HS-27A (cell line): ENCODE measurements around the gene NXN.
"Not testable (repeated sequence)": the region's sequence is repeated elsewhere in the genome, so short reads cannot be mapped to it uniquely, and the experiment has no call there.

Source experiments
- DNase-seq: peaks from one replicate; pipeline ENCODE4 v3.0.0-alpha.2; 2012; ENCODE audit warnings: low read depth, missing footprints

NXN gene

GRCh38 chr17:917941-918740 lies 61.4 kb downstream of the NXN start:
- DNase-seq: no peak

GRCh38 chr17:917391-917811 lies 62.2 kb downstream of the NXN start:
- DNase-seq: no peak

- no peak for DNase-seq
Observed at GRCh38 chr17:916315-916714, 63.3 kb downstream of the NXN start.

- DNase-seq: no peak
Observed at GRCh38 chr17:915538-916201, 63.9 kb downstream of the NXN start.

- no peak for DNase-seq
Observed at GRCh38 chr17:914561-914960, 65.0 kb downstream of the NXN start.

- DNase-seq: no peak
Observed at GRCh38 chr17:913207-913606, 66.4 kb downstream of the NXN start.

- no peak for DNase-seq
Observed at GRCh38 chr17:909642-910323, 69.8 kb downstream of the NXN start.

- DNase-seq: no peak
Observed at GRCh38 chr17:907725-908124, 71.9 kb downstream of the NXN start.

- DNase-seq: not testable (repeated sequence)
Observed at GRCh38 chr17:905708-906107, 73.9 kb downstream of the NXN start.

GRCh38 chr17:903691-904481 lies 75.7 kb downstream of the NXN start:
- DNase-seq: no peak

- no peak for DNase-seq
Observed at GRCh38 chr17:902463-902862, 77.1 kb downstream of the NXN start.

GRCh38 chr17:901964-902363 lies 77.6 kb downstream of the NXN start:
- no peak for DNase-seq

GRCh38 chr17:901191-901950 lies 78.2 kb downstream of the NXN start:
- no peak for DNase-seq

- no peak for DNase-seq
Observed at GRCh38 chr17:900336-900934, 79.1 kb downstream of the NXN start.

- no peak for DNase-seq
Observed at GRCh38 chr17:897970-898619, 81.5 kb downstream of the NXN start.

GRCh38 chr17:896953-897661 lies 82.5 kb downstream of the NXN start:
- no peak for DNase-seq

GRCh38 chr17:896454-896853 lies 83.1 kb downstream of the NXN start:
- no peak for DNase-seq

- no peak for DNase-seq
Observed at GRCh38 chr17:892958-893357, 86.6 kb downstream of the NXN start.

- no peak for DNase-seq
Observed at GRCh38 chr17:888998-889441, 90.6 kb downstream of the NXN start.
